Endometrium (tissue), 2 donors: ENCODE results near the gene NUDT8.
"Not testable (repeated sequence)": the region's sequence is repeated elsewhere in the genome, so short reads cannot be mapped to it uniquely, and the experiment has no call there.

Experiments used
- FAIRE-seq: peaks from 2 replicates; lab custom pipeline; 2012; peaks lifted over from hg19 to GRCh38; lab: Jason Lieb, UNC
- donor health status: control.
- donor health status: control.

The NUDT8 gene

GRCh38 chr11:67588899-67589415 is 40.8 kb downstream of the NUDT8 start:
- not testable (repeated sequence) for FAIRE-seq

GRCh38 chr11:67588136-67588503 is 41.6 kb downstream of the NUDT8 start:
- FAIRE-seq = no peak

- FAIRE-seq = no peak
These were observed 43.0 kb downstream of the NUDT8 start for GRCh38 chr11:67586568-67587250.

GRCh38 chr11:67585911-67586310 is 43.8 kb downstream of the NUDT8 start:
- no peak for FAIRE-seq

- FAIRE-seq = no peak
These were observed 44.6 kb downstream of the NUDT8 start for GRCh38 chr11:67584881-67585873.

DNA sequence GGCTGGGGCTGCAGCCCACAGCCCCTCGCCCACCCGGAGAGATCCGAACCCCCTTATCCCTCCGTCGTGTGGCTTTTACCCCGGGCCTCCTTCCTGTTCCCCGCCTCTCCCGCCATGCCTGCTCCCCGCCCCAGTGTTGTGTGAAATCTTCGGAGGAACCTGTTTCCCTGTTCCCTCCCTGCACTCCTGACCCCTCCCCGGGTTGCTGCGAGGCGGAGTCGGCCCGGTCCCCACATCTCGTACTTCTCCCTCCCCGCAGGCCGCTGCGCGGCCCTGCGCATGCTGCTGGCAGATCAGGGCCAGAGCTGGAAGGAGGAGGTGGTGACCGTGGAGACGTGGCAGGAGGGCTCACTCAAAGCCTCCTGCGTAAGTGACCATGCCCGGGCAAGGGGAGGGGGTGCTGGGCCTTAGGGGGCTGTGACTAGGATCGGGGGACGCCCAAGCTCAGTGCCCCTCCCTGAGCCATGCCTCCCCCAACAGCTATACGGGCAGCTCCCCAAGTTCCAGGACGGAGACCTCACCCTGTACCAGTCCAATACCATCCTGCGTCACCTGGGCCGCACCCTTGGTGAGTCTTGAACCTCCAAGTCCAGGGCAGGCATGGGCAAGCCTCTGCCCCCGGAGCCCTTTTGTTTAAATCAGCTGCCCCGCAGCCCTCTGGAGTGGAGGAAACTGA is 45.4 kb downstream of the NUDT8 start:
- no peak for FAIRE-seq

GRCh38 chr11:67583247-67584204 is 46.2 kb downstream of the NUDT8 start, which contains the start of gene GSTP1:
TSS of gene GSTP1 (plus strand) at chr11:67583812. CDS start at chr11:67583844, 32 bp downstream.
- FAIRE-seq = no peak

- no peak for FAIRE-seq
These were observed 47.7 kb downstream of the NUDT8 start for GRCh38 chr11:67582011-67582410.

DNA sequence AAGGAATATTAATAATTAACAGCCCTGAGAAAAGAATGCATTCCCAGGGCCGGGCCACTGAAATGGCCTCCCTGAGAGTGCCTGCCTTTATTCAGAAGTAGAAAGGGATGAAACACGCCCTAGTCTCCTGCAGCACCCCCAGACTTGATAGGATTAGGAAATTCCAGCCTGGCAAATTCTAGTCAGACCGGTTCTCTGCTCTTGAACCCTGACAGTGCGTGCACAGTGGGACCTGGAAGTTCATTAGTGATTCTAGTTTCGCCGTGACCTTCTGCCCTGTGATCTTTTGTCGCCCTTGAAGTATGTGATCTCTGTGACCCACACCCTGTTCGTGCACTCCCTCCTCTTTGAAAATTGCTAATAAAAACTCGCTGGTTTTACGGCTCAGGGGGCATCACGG is 48.3 kb downstream of the NUDT8 start:
- FAIRE-seq = no peak

DNA sequence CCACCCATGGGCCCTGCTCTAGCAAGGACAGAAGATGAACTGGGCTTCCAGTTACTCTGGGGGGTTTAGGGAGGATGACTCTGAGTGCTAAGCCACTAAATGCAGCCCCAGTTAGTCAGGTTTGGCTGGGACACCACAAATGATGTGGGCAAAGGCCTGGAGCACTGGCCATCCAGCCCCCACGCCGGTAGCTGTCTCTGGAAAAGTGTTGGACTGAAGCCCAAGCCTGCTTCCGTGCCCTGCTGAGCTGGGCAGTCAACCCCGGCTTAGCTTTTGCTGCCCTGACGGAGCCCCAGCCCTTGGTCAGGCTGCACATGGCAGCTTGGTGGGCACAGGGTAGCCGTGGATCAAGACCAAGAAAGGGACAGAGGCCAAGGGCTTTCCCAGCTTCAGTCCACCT is 51.8 kb downstream of the NUDT8 start:
- FAIRE-seq = no peak
